Testis (tissue), 3 donors: ENCODE measurements around the gene DPP10. TPM values are rescaled to one million over a fixed set of nuclear protein-coding genes. Genes with fewer than 3 reads are reported as not detected.
"Not testable (repeated sequence)": the region's sequence is repeated elsewhere in the genome, so short reads cannot be mapped to it uniquely, and the experiment has no call there.

ENCODE experiments used
- DNase-seq: peaks from one replicate; pipeline ENCODE4 v3.0.0-alpha.2; 2019
- H3K27ac ChIP-seq, 2 donors: fragments of 200-600 bp; sonication (generic); one replicate each; pipeline ENCODE4 v1.5.1; 2019
- H3K27me3 ChIP-seq: fragments of 200-600 bp; sonication (generic); one replicate; pipeline ENCODE4 v1.5.1; 2019
- H3K36me3 ChIP-seq: fragments of 200-600 bp; sonication (generic); one replicate; pipeline ENCODE4 v1.5.1; 2017; ENCODE audit warnings: low read depth; ENCODE audit errors: missing control alignments
- H3K4me1 ChIP-seq: fragments of 200-600 bp; sonication (generic); one replicate; pipeline ENCODE4 v1.5.1; 2019
- H3K4me3 ChIP-seq, 2 donors: fragments of 200-600 bp; sonication (generic); one replicate each; pipeline ENCODE4 v1.5.1; 2017 to 2019
- H3K9me3 ChIP-seq: fragments of 200-600 bp; sonication (generic); one replicate; pipeline ENCODE4 v1.5.1; 2017
- CTCF ChIP-seq, 3 experiments: fragments of 450-650 bp in 2 of 3; fragments of 200-600 bp in 1 of 3; sonication (generic) in 1 of 3; IDR thresholded peaks; one replicate each; pipeline ENCODE4 v1.5.1; 2016 to 2019; ENCODE audit warnings: antibody characterized with exemption in 3 of 3, mild to moderate bottlenecking in 2 of 3, moderate library complexity in 1 of 3
- POLR2A ChIP-seq: fragments of 450-650 bp; IDR thresholded peaks from one replicate; pipeline ENCODE4 v1.6.1; 2017; ENCODE audit warnings: antibody characterized with exemption, mild to moderate bottlenecking, moderate library complexity
- WGBS, 2 donors: methylation state at CpG; one replicate each; pipeline ENCODE4 v1.1.5; 2018; 5-methylcytosine and 5-hydroxymethylcytosine counted together
- intact Hi-C: fragments of 100-400 bp; cut with DNase I; formaldehyde crosslinking; loops from one replicate; pipeline ENCODE4 v1.15.1; 2023; ENCODE audit warnings: low total_unique reads
- polyA plus RNA-seq: library from polyadenylated mRNA; stranded (reverse); fragments of 350-450 nt; fragmentation: Illumina TruSeq; extraction: RNeasy Lipid Tissue Mini Kit (QIAGEN cat#74804); gene quantifications from one replicate; pipeline ENCODE4 v1.2.3, GENCODE V29; 2014; ENCODE audit warnings: low read depth, low replicate concordance; ENCODE audit not compliant: insufficient read depth
- total RNA-seq, 2 donors: library from RNA; depleted of rRNA; stranded (reverse); fragments of >200 nt; gene quantifications; one replicate each; pipeline ENCODE4 v1.2.3, GENCODE V29; 2016

The DPP10 gene
- total and polyA plus RNA-seq, 3 donors from 2014 or later, result 1.7 to 6.7 (median 6.7) TPM

- no peak for TF ChIP-seq CTCF (IDR thresholded peaks at IDR 0.05)
- no peak for TF ChIP-seq POLR2A
- Histone ChIP-seq H3K4me1 (no peaks in the 10 kb centered on the region), H3K4me3 (no peak overlapping the region), H3K9me3 (no peaks in the 10 kb centered on the region), H3K27ac (no peak overlapping the region), H3K27me3 (no peaks in the 10 kb centered on the region), H3K36me3 (no peaks in the 10 kb centered on the region)
- intact Hi-C loops, result no loop called here
- DNase-seq, result no peak
- 74 to 93% methylated on average over 5 of the region's 5 CpGs for WGBS, 2 donors
Measured at GRCh38 chr2:114517580-114517979, 75.1 kb downstream of the DPP10 start.

GRCh38 chr2:114518738-114519137 lies 76.3 kb downstream of the DPP10 start:
- H3K27me3 ChIP-seq, result no peaks in the 10 kb centered on the region
- H3K9me3 ChIP-seq, result no peaks in the 10 kb centered on the region
- WGBS, 2 donors, result 91 to 95% methylated on average over 5 of the region's 5 CpGs
- no peak overlapping the region for H3K4me3 ChIP-seq
- intact Hi-C loops, result no loop called here
- no peaks in the 10 kb centered on the region for H3K36me3 ChIP-seq
- no peak for TF ChIP-seq POLR2A
- TF ChIP-seq CTCF (IDR thresholded peaks at IDR 0.05), result no peak
- no peaks in the 10 kb centered on the region for H3K4me1 ChIP-seq
- DNase-seq, result no peak
- H3K27ac ChIP-seq, result no peak overlapping the region

- H3K4me1 ChIP-seq, H3K36me3 ChIP-seq, intact Hi-C loops, H3K27me3 ChIP-seq, H3K27ac ChIP-seq, H3K9me3 ChIP-seq, DNase-seq, H3K4me3 ChIP-seq: not testable (repeated sequence)
- WGBS, 2 donors, result 86 to 95% methylated on average over 4 of the region's 4 CpGs
Measured at GRCh38 chr2:114522612-114523011, 80.2 kb downstream of the DPP10 start.

- TF ChIP-seq CTCF (IDR thresholded peaks at IDR 0.05) (no peak), POLR2A (no peak)
- no peaks in the 10 kb centered on the region for H3K36me3 ChIP-seq
- H3K27me3 ChIP-seq, result no peaks in the 10 kb centered on the region
- intact Hi-C loops, result no loop called here
- 76 to 83% methylated on average over 4 of the region's 4 CpGs for WGBS, 2 donors
- H3K27ac ChIP-seq, result no peak overlapping the region
- no peak for DNase-seq
- peaks cover 4% of the 10 kb centered on the region for H3K4me1 ChIP-seq
- no peak overlapping the region for H3K4me3 ChIP-seq
- no peaks in the 10 kb centered on the region for H3K9me3 ChIP-seq
Measured at GRCh38 chr2:114525955-114526354, 83.5 kb downstream of the DPP10 start.

DNA sequence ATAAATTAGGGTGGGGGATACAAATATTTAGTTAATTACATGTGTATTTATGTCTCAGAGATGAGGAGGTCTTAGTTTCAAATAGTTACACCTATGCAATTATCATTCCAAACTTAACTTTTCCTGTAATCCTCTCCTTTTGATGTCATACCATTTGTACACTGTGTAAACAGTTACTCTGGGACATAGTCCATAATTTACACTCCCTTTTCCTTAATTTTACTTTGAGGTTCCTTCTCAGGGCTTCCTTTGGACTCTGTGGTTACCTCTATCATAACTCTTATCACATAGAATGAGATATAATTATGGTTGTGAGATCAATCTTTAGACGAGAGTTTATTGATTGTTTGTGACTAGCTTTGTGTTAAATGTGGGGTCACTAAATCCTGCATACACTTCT lies 84.4 kb downstream of the DPP10 start:
- Histone ChIP-seq H3K4me3 (no peak overlapping the region), H3K4me1 (peaks cover 4% of the 10 kb centered on the region), H3K27ac (no peak overlapping the region), H3K9me3 (no peaks in the 10 kb centered on the region), H3K27me3 (no peaks in the 10 kb centered on the region), H3K36me3 (no peaks in the 10 kb centered on the region)
- DNase-seq, result no peak
- TF ChIP-seq POLR2A, result no peak
- TF ChIP-seq CTCF (IDR thresholded peaks at IDR 0.05), result no peak
- intact Hi-C loops, result no loop called here
- WGBS, 2 donors, result 56 to 64% methylated on average over 1 of the region's 1 CpG
